C4-2B (cell line): ENCODE measurements around the gene SLC34A3.
"Not testable (repeated sequence)": the region's sequence is repeated elsewhere in the genome, so short reads cannot be mapped to it uniquely, and the experiment has no call there.

Experiments
- H3K27ac ChIP-seq: fragments of 450-650 bp; 2 replicates; pipeline ENCODE4 v1.5.1; 2017
- CTCF ChIP-seq: fragments of 450-650 bp; conservative IDR thresholded peaks from 2 replicates; pipeline ENCODE4 v1.5.1; 2017; ENCODE audit warnings: mild to moderate bottlenecking
- ZFX ChIP-seq: fragments of 450-650 bp; IDR thresholded peaks from 2 replicates; pipeline ENCODE4 v1.6.1; 2017

Gene SLC34A3

GRCh38 chr9:137240318-137240840 is 9.7 kb downstream of the SLC34A3 start:
- H3K27ac ChIP-seq: peak overlapping the region; percentile 99
- TF ChIP-seq ZFX (peak; percentile 92; the same call in 1 of the 2 replicates), CTCF (no peak)

GRCh38 chr9:137240841-137241489 is 10.3 kb downstream of the SLC34A3 start, which contains the start of gene TUBB4B:
TSS of gene TUBB4B (plus strand) at chr9:137241287. CDS start at chr9:137241361, 74 bp downstream.
- H3K27ac ChIP-seq: peak within 1 kb of the TSS; percentile 99
- no peak for TF ChIP-seq CTCF
- TF ChIP-seq ZFX: no peak

GRCh38 chr9:137241490-137242268 is 11.0 kb downstream of the SLC34A3 start:
- TF ChIP-seq CTCF (no peak), ZFX (peak; percentile 54; the same call in 1 of the 2 replicates)
- peak overlapping the region; percentile 99 for H3K27ac ChIP-seq

GRCh38 chr9:137242269-137243203 is 11.8 kb downstream of the SLC34A3 start:
- peak overlapping the region; percentile 99 for H3K27ac ChIP-seq

GRCh38 chr9:137243266-137243625 is 12.5 kb downstream of the SLC34A3 start:
- not testable (repeated sequence) for H3K27ac ChIP-seq

More at GRCh38 chr9:137242269-137243203, 11.8 kb downstream of the SLC34A3 start:
- TF ChIP-seq ZFX (no peak), CTCF (no peak)

GRCh38 chr9:137243626-137244485 is 13.2 kb downstream of the SLC34A3 start:
- TF ChIP-seq ZFX (no peak), CTCF (no peak)
- no peak overlapping the region for H3K27ac ChIP-seq
